Measurements from ENCODE around the gene PAFAH1B1.

Gene PAFAH1B1

GRCh38 chr17:2724784-2725164, 131.3 kb downstream of the PAFAH1B1 start:
- H3K36me3 ChIP-seq (ENCODE audit: control insufficient read depth in 2 of 2, insufficient read depth in 1 of 2, low read length in 2 of 2), result no peaks in the 10 kb centered on the region
- H3K27ac ChIP-seq (ENCODE audit: extremely low read depth, low read depth, low read length), result no peak overlapping the region
- POLR2A ChIA-PET, result interaction anchor here (0.6 to 1.3 kb wide), 3 partner anchors 28 to 1032 kb away, joined by 3 to 6 read pairs (median 5); partner anchors contain the start of gene PAFAH1B1
- CTCF ChIA-PET, result interaction anchor here (0.6 to 1.4 kb wide), 5 partner anchors 11 to 342 kb away, joined by 3 to 4 read pairs (median 3); no protein-coding TSS in a partner anchor
- H3K4me3 ChIP-seq (ENCODE audit: low read depth, low read length), result no peak overlapping the region
- H3K4me1 ChIP-seq (ENCODE audit: control insufficient read depth, insufficient read depth, low read length), result no peaks in the 10 kb centered on the region
- no peaks in the 10 kb centered on the region for H3K9me3 ChIP-seq (ENCODE audit: control insufficient read depth, insufficient read depth, low read depth, low read length)
- no peak for TF ChIP-seq ZNF121 (tag by site-specific recombination; IDR thresholded peaks at IDR 0.05)
- TF ChIP-seq ZNF677 (tag by site-specific recombination; IDR thresholded peaks at IDR 0.05), result no peak
- TF ChIP-seq ZNF140 (tag by site-specific recombination; IDR thresholded peaks at IDR 0.05), result no peak
- no peak for TF ChIP-seq ZNF174 (tag by site-specific recombination; IDR thresholded peaks at IDR 0.05)
- TF ChIP-seq, protein P1, sequence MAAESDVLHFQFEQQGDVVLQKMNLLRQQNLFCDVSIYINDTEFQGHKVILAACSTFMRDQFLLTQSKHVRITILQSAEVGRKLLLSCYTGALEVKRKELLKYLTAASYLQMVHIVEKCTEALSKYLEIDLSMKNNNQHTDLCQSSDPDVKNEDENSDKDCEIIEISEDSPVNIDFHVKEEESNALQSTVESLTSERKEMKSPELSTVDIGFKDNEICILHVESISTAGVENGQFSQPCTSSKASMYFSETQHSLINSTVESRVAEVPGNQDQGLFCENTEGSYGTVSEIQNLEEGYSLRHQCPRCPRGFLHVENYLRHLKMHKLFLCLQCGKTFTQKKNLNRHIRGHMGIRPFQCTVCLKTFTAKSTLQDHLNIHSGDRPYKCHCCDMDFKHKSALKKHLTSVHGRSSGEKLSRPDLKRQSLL (tag by site-specific recombination; IDR thresholded peaks at IDR 0.05), result peak; percentile 74
- TF ChIP-seq ZNF830 (tag by site-specific recombination; IDR thresholded peaks at IDR 0.05; ENCODE audit: low read depth), result no peak
- no peak for TF ChIP-seq ZNF248 (tag by site-specific recombination; IDR thresholded peaks at IDR 0.05)
- peak; percentile 38 for TF ChIP-seq ZBTB26 (tag by site-specific recombination; optimal IDR thresholded peaks at IDR 0.05)
- no peak for TF ChIP-seq ZNF580 (tag by site-specific recombination; IDR thresholded peaks at IDR 0.05)
- TF ChIP-seq ZNF292 (tag by site-specific recombination; IDR thresholded peaks at IDR 0.05; ENCODE audit: borderline replicate concordance, low read depth), result no peak
- no peak for TF ChIP-seq ZFP41 (tag by site-specific recombination; IDR thresholded peaks at IDR 0.05; ENCODE audit: borderline replicate concordance)
- TF ChIP-seq ZNF112 (tag by site-specific recombination; IDR thresholded peaks at IDR 0.05), result no peak
- no peak for TF ChIP-seq ZNF600 (tag by site-specific recombination; IDR thresholded peaks at IDR 0.05)
- no peak for TF ChIP-seq ZNF629 (tag by site-specific recombination; IDR thresholded peaks at IDR 0.05)
- peak; percentile 32; the same call in 1 of the 2 replicates for TF ChIP-seq ZSCAN30 (tag by site-specific recombination; IDR thresholded peaks at IDR 0.05)
- TF ChIP-seq, protein P2, sequence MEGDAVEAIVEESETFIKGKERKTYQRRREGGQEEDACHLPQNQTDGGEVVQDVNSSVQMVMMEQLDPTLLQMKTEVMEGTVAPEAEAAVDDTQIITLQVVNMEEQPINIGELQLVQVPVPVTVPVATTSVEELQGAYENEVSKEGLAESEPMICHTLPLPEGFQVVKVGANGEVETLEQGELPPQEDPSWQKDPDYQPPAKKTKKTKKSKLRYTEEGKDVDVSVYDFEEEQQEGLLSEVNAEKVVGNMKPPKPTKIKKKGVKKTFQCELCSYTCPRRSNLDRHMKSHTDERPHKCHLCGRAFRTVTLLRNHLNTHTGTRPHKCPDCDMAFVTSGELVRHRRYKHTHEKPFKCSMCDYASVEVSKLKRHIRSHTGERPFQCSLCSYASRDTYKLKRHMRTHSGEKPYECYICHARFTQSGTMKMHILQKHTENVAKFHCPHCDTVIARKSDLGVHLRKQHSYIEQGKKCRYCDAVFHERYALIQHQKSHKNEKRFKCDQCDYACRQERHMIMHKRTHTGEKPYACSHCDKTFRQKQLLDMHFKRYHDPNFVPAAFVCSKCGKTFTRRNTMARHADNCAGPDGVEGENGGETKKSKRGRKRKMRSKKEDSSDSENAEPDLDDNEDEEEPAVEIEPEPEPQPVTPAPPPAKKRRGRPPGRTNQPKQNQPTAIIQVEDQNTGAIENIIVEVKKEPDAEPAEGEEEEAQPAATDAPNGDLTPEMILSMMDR (tag by site-specific recombination; IDR thresholded peaks at IDR 0.05), result no peak
- TF ChIP-seq, protein P3, sequence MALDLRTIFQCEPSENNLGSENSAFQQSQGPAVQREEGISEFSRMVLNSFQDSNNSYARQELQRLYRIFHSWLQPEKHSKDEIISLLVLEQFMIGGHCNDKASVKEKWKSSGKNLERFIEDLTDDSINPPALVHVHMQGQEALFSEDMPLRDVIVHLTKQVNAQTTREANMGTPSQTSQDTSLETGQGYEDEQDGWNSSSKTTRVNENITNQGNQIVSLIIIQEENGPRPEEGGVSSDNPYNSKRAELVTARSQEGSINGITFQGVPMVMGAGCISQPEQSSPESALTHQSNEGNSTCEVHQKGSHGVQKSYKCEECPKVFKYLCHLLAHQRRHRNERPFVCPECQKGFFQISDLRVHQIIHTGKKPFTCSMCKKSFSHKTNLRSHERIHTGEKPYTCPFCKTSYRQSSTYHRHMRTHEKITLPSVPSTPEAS (tag by site-specific recombination; IDR thresholded peaks at IDR 0.05), result no peak
- no peak for TF ChIP-seq ZFHX2 (tag by site-specific recombination; conservative IDR thresholded peaks at IDR 0.05)
- no peak for TF ChIP-seq ZNF692 (tag by site-specific recombination; IDR thresholded peaks at IDR 0.05)
- TF ChIP-seq YY1 (tag by site-specific recombination; IDR thresholded peaks at IDR 0.05), result no peak
- no peak for TF ChIP-seq GFI1B (tag by site-specific recombination; IDR thresholded peaks at IDR 0.05)
- no peak for TF ChIP-seq PRDM2 (tag by site-specific recombination; IDR thresholded peaks at IDR 0.05; ENCODE audit: borderline replicate concordance)
- TF ChIP-seq IKZF3 (tag by site-specific recombination; IDR thresholded peaks at IDR 0.05), result no peak
- TF ChIP-seq ZNF239 (tag by site-specific recombination; IDR thresholded peaks at IDR 0.05), result no peak
- no peak for TF ChIP-seq ZNF138 (tag by site-specific recombination; IDR thresholded peaks at IDR 0.05; ENCODE audit: borderline replicate concordance)
- no peak for TF ChIP-seq ZBTB8A (tag by site-specific recombination; IDR thresholded peaks at IDR 0.05)

All from HEK293 (cell line).